Activated B cell treated with CpG ODN at 0.5 μM for 24 hours (primary cell): ENCODE results near the gene CPN2. TPM values are rescaled to one million over a fixed set of nuclear protein-coding genes. Genes with fewer than 3 reads are reported as not detected.

Experiments used
- ATAC-seq: fragments of 200-7000 bp; cut with Tn5 transposase; one replicate; pipeline ENCODE4 v1.10.0; 2021; ENCODE audit warnings: low read depth, mild to moderate bottlenecking, moderate library complexity
- CTCF ChIA-PET: fragments of 350-600 bp; sonication (Branson Sonifier 250); formaldehyde crosslinking; loops from one replicate; lab custom pipeline; 2021; ENCODE audit warnings: antibody characterized with exemption; lab: Charles Lee
- POLR2A ChIA-PET: fragments of 350-600 bp; sonication (Branson Sonifier 250); formaldehyde crosslinking; loops from one replicate; lab custom pipeline; 2021; ENCODE audit warnings: antibody characterized with exemption; lab: Charles Lee
- DNase-seq: peaks from one replicate; pipeline ENCODE4 v3.0.0; 2022
- H3K27ac Mint-ChIP-seq: one replicate; pipeline ENCODE4 v1.8.0; 2020; ENCODE audit warnings: mixed read lengths
- H3K27me3 Mint-ChIP-seq: one replicate; pipeline ENCODE4 v1.8.0; 2021; ENCODE audit warnings: mixed read lengths
- H3K36me3 Mint-ChIP-seq: one replicate; pipeline ENCODE4 v1.8.0; 2021; ENCODE audit warnings: low read depth, mixed read lengths
- H3K4me1 Mint-ChIP-seq: one replicate; pipeline ENCODE4 v1.8.0; 2021; ENCODE audit warnings: mixed read lengths
- H3K4me3 Mint-ChIP-seq: one replicate; pipeline ENCODE4 v1.8.0; 2020; ENCODE audit warnings: mild to moderate bottlenecking, mixed read lengths
- H3K9me3 Mint-ChIP-seq: one replicate; pipeline ENCODE4 v1.8.0; 2020; ENCODE audit warnings: mixed read lengths
- intact Hi-C: fragments of 100-400 bp; cut with micrococcal nuclease; formaldehyde crosslinking; loops from one replicate; pipeline ENCODE4 v1.15.1; 2024
- total RNA-seq: library from RNA; stranded (reverse); gene quantifications from 2 replicates; pipeline ENCODE4 v1.2.3, GENCODE V29; 2022
- TF ChIP-seq, protein P1 (sequence below): fragments of 200-600 bp; IDR thresholded peaks from one replicate; pipeline ENCODE4 v1.8.0; 2022; ENCODE audit warnings: antibody characterized with exemption, mild to moderate bottlenecking

Gene CPN2
- total RNA-seq, 1 donor from 2014 or later, result not detected

- Mint-ChIP-seq H3K27me3 (peaks cover 21% of the 10 kb centered on the region), H3K9me3 (no peaks in the 10 kb centered on the region), H3K36me3 (no peaks in the 10 kb centered on the region), H3K4me1 (peaks cover 7% of the 10 kb centered on the region), H3K27ac (no peak overlapping the region), H3K4me3 (no peak overlapping the region)
- ChIA-PET CTCF (interaction anchor here (1.2 to 1.6 kb wide), 3 partner anchors 10 to 75 kb away, joined by 3 to 5 read pairs (median 4); no protein-coding TSS in a partner anchor), POLR2A (no interaction called here)
- TF ChIP-seq, protein P1, sequence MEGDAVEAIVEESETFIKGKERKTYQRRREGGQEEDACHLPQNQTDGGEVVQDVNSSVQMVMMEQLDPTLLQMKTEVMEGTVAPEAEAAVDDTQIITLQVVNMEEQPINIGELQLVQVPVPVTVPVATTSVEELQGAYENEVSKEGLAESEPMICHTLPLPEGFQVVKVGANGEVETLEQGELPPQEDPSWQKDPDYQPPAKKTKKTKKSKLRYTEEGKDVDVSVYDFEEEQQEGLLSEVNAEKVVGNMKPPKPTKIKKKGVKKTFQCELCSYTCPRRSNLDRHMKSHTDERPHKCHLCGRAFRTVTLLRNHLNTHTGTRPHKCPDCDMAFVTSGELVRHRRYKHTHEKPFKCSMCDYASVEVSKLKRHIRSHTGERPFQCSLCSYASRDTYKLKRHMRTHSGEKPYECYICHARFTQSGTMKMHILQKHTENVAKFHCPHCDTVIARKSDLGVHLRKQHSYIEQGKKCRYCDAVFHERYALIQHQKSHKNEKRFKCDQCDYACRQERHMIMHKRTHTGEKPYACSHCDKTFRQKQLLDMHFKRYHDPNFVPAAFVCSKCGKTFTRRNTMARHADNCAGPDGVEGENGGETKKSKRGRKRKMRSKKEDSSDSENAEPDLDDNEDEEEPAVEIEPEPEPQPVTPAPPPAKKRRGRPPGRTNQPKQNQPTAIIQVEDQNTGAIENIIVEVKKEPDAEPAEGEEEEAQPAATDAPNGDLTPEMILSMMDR, result no peak
- DNase-seq, result no peak
- ATAC-seq, result no peak
- intact Hi-C loops, result no loop called here
Observed at GRCh38 chr3:194328942-194329582, 22.1 kb downstream of the CPN2 start.

GRCh38 chr3:194328053-194328657 is 23.0 kb downstream of the CPN2 start:
- DNase-seq (no peak), ATAC-seq (peak; percentile 19)
- Mint-ChIP-seq H3K4me1 (peaks cover under 1% of the 10 kb centered on the region), H3K4me3 (no peak overlapping the region), H3K27me3 (peaks cover 16% of the 10 kb centered on the region), H3K27ac (peak overlapping the region; percentile 2), H3K9me3 (no peaks in the 10 kb centered on the region), H3K36me3 (no peaks in the 10 kb centered on the region)
- intact Hi-C loops, result no loop called here
- ChIA-PET CTCF (interaction anchor here (1.2 to 1.6 kb wide), 3 partner anchors 11 to 76 kb away, joined by 3 to 5 read pairs (median 4); no protein-coding TSS in a partner anchor), POLR2A (no interaction called here)
- TF ChIP-seq, protein P1, result no peak

DNA sequence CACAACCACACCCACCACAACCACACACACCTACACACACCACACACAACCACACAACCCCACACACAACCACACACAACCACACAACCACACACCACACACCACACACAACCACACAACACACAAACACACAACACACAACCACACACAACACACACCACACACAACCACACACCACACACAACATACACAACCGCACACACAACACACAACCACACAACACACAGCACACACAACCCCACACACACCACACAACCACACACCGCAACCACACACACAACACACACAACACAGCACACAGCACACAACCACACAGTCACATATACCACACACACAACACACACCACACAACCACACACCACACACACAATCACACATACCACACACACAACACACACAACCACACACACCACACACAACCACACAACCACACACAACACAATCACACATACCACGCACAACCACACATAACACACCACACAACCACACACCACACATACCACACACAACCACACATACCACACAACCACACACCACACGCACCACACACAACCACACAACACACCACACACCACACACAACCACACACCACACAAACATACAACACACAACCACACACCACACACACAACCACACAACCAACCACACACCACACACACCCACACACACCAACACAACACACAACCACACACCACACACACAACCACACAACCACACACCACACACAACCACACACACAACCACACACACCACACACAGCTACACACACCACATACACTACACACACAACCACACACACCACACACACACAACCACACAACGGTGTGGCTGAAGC is 23.7 kb downstream of the CPN2 start:
- no peaks in the 10 kb centered on the region for H3K9me3 Mint-ChIP-seq
- no peaks in the 10 kb centered on the region for H3K4me1 Mint-ChIP-seq
- H3K4me3 Mint-ChIP-seq, result no peak overlapping the region
- ChIA-PET POLR2A (no interaction called here), CTCF (interaction anchor here (1.2 kb wide), 1 partner anchor 12 kb away, joined by 3 read pairs; no protein-coding TSS in a partner anchor)
- no peak for ATAC-seq
- TF ChIP-seq, protein P1, result no peak
- peaks cover 9% of the 10 kb centered on the region for H3K27me3 Mint-ChIP-seq
- no peak for DNase-seq
- H3K27ac Mint-ChIP-seq, result no peak overlapping the region
- intact Hi-C loops, result no loop called here
- no peaks in the 10 kb centered on the region for H3K36me3 Mint-ChIP-seq

DNA sequence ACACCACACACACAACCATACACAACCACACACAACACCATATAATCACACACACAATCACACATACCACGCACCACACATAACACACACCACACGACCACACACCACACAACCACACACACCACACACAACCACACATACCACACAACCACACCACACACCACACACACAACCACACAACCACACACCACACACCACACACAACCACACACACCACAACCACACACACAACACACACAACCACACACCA is 24.2 kb downstream of the CPN2 start:
- no peak for ATAC-seq
- CTCF ChIA-PET, result no interaction called here
- no peak for DNase-seq
- Mint-ChIP-seq H3K36me3 (no peaks in the 10 kb centered on the region), H3K9me3 (no peaks in the 10 kb centered on the region), H3K4me3 (no peak overlapping the region), H3K27ac (no peak overlapping the region), H3K4me1 (no peaks in the 10 kb centered on the region), H3K27me3 (peaks cover 11% of the 10 kb centered on the region)
- POLR2A ChIA-PET, result no interaction called here
- TF ChIP-seq, protein P1, result no peak
- intact Hi-C loops, result no loop called here
